Heart left ventricle (tissue), 13 donors: ENCODE data around the gene SPTBN1.

Experiments used
- POLR2A ChIP-seq, 2 donors: fragments of 450-650 bp; IDR thresholded peaks; one replicate each; pipeline ENCODE4 v1.6.1; 2017; ENCODE audit warnings: antibody characterized with exemption in 2 of 2, mild to moderate bottlenecking in 2 of 2, moderate library complexity in 2 of 2
- TF ChIP-seq, protein P1 (sequence below), 12 donors: fragments of 200-600 bp; sonication (generic) in 4 of 12; IDR thresholded peaks; one replicate each; pipeline versions ENCODE4 v1.5.0 to v1.8.0; 2018 to 2022; ENCODE audit warnings: antibody characterized with exemption in 12 of 12, mild to moderate bottlenecking in 5 of 12
- donor health status: ischemic (EF 13 %, LVEDD 7.1; RV severe dilation, severe dysfunction).
- donor health status: DM: no; HTN: yes; CAD: no.
- donor health status: DM: no; HTN: no; CAD: no.
- donor health status: ischemic (EF 25% LVEDD 6.9; RV normal size, moderate dysfunction).
- donor health status: ischemic (EF 25% LVEDD 5.7; RV mildly dilated, moderate dysfunction).
- donor health status: ischemic (EF 35%, LVEDD 5.7; RV mildly dilated, moderate dysfunction).
- donor health status: nonischemic (EF 11% LVEDD 7.7; RV severe dilation, severe dysfunction).
- donor health status: DM: yes; HTN: yes; CAD: no.
- donor health status: PGD.
- donor health status: ischemic (EF 29% LVEDD 5.4; RV normal size, mild dysfunction).
- donor health status: nonischemic (EF 23%, LVEDD 6.1; RV moderate dilation, normal function).

DNA sequence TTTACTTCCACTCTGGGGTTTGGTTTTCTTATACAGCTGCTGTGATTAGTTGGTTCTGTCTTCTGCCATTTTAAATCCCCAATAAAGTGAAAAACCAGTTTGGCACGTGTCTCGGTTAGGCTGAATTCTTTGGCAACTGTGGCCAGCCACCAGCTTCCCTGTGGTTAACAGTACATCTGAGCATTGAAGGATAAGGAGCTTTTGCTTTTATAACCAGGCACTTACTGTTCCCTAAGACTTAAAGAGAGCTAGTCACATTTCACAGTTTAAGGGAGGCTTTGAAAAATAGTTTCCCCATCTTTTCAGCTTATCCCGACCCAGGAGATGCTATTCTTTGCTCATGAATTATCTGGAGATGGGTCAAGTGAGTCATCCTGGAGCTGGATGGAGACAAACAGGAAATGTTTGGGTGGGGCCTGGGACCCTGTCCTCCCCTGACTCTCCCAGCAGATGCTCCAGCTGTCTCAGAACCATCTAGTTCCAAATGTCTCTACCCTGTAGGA lies 210.1 kb downstream of the SPTBN1 start:
- TF ChIP-seq POLR2A (IDR thresholded peaks at IDR 0.05) = no peak
- TF ChIP-seq, protein P1, sequence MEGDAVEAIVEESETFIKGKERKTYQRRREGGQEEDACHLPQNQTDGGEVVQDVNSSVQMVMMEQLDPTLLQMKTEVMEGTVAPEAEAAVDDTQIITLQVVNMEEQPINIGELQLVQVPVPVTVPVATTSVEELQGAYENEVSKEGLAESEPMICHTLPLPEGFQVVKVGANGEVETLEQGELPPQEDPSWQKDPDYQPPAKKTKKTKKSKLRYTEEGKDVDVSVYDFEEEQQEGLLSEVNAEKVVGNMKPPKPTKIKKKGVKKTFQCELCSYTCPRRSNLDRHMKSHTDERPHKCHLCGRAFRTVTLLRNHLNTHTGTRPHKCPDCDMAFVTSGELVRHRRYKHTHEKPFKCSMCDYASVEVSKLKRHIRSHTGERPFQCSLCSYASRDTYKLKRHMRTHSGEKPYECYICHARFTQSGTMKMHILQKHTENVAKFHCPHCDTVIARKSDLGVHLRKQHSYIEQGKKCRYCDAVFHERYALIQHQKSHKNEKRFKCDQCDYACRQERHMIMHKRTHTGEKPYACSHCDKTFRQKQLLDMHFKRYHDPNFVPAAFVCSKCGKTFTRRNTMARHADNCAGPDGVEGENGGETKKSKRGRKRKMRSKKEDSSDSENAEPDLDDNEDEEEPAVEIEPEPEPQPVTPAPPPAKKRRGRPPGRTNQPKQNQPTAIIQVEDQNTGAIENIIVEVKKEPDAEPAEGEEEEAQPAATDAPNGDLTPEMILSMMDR (IDR thresholded peaks at IDR 0.05) = no peak
